WTC11 (cell line): ENCODE measurements around the gene METRNL. TPM values are rescaled to one million over a fixed set of nuclear protein-coding genes. Genes with fewer than 3 reads are reported as not detected.
A peak's percentile ranks its signal among the peaks of the same experiment; 100 is the strongest.

Experiments
- ATAC-seq: fragments of 200-7000 bp; cut with Tn5 transposase; 2 replicates; pipeline ENCODE4 v1.10.0; 2021; ENCODE audit warnings: mild to moderate bottlenecking, moderate library complexity
- CTCF ChIA-PET: fragments of 300-600 bp; sonication (Branson Sonifier 250); formaldehyde crosslinking; loops from one replicate; lab custom pipeline; 2021; ENCODE audit warnings: antibody characterized with exemption; lab: Charles Lee
- POLR2A ChIA-PET: fragments of 350-600 bp; sonication (Branson Sonifier 250); formaldehyde crosslinking; loops from one replicate; lab custom pipeline; 2021; ENCODE audit warnings: antibody characterized with exemption; lab: Charles Lee
- DNase-seq: peaks from one replicate; pipeline ENCODE4 v3.0.0; 2021; ENCODE audit warnings: low spot score
- H3K27ac Mint-ChIP-seq: 2 replicates; pipeline ENCODE4 v1.8.0; 2021; ENCODE audit warnings: mixed read lengths
- H3K27me3 Mint-ChIP-seq: 2 replicates; pipeline ENCODE4 v1.8.0; 2021; ENCODE audit warnings: low read depth, mild to moderate bottlenecking, moderate library complexity, mixed read lengths
- H3K36me3 Mint-ChIP-seq: 2 replicates; pipeline ENCODE4 v1.8.0; 2021; ENCODE audit warnings: mixed read lengths
- H3K4me1 Mint-ChIP-seq: 2 replicates; pipeline ENCODE4 v1.8.0; 2022; ENCODE audit warnings: mixed read lengths
- H3K4me3 Mint-ChIP-seq: 2 replicates; pipeline ENCODE4 v1.8.0; 2021; ENCODE audit warnings: mild to moderate bottlenecking, moderate library complexity, mixed read lengths
- H3K9me3 Mint-ChIP-seq: 2 replicates; pipeline ENCODE4 v1.8.0; 2021; ENCODE audit warnings: mixed read lengths
- ARID4B ChIP-seq: sonication (generic); formaldehyde crosslinking; IDR thresholded peaks from 2 replicates; pipeline ENCODE4 v1.8.0; 2023; ENCODE audit warnings: missing genetic modification reagents, mild to moderate bottlenecking, borderline replicate concordance
- ATF1 ChIP-seq: sonication (generic); formaldehyde crosslinking; IDR thresholded peaks from 2 replicates; pipeline ENCODE4 v1.8.1; 2023; ENCODE audit warnings: mild to moderate bottlenecking, moderate library complexity, missing genetic modification reagents
- CTCF ChIP-seq: fragments of 200-600 bp; IDR thresholded peaks from 2 replicates; pipeline ENCODE4 v1.8.0; 2022; ENCODE audit warnings: antibody characterized with exemption
- E2F5 ChIP-seq: sonication (generic); formaldehyde crosslinking; IDR thresholded peaks from 2 replicates; pipeline ENCODE4 v1.8.1; 2022; ENCODE audit warnings: mild to moderate bottlenecking, moderate library complexity, missing genetic modification reagents
- ETV6 ChIP-seq: sonication (generic); formaldehyde crosslinking; IDR thresholded peaks from 2 replicates; pipeline ENCODE4 v1.8.1; 2022; ENCODE audit warnings: mild to moderate bottlenecking, missing genetic modification reagents
- GTF2I ChIP-seq: fragments of 250-450 bp; sonication (Bioruptor Pico); conservative IDR thresholded peaks from 2 replicates; pipeline ENCODE4 v1.4.0; 2021; ENCODE audit warnings: mild to moderate bottlenecking
- IRF2 ChIP-seq: sonication (generic); formaldehyde crosslinking; IDR thresholded peaks from 2 replicates; pipeline ENCODE4 v1.8.0; 2022; ENCODE audit warnings: low read depth, missing genetic modification reagents, borderline replicate concordance
- JAZF1 ChIP-seq: fragments of 250-450 bp; sonication (Bioruptor Pico); IDR thresholded peaks from 2 replicates; pipeline ENCODE4 v1.9.0; 2021; ENCODE audit warnings: moderate library complexity, mild to moderate bottlenecking, inconsistent platforms
- MLX ChIP-seq: sonication (generic); formaldehyde crosslinking; IDR thresholded peaks from 2 replicates; pipeline ENCODE4 v1.8.1; 2023; ENCODE audit warnings: mild to moderate bottlenecking, missing genetic modification reagents, moderate library complexity
- NR3C1 ChIP-seq: sonication (generic); formaldehyde crosslinking; conservative IDR thresholded peaks from 2 replicates; pipeline ENCODE4 v1.8.1; 2023; ENCODE audit warnings: low read depth, mild to moderate bottlenecking, missing genetic modification reagents
- RORB ChIP-seq: fragments of 250-450 bp; sonication (Bioruptor Pico); IDR thresholded peaks from 2 replicates; pipeline ENCODE4 v1.9.0; 2021; ENCODE audit warnings: mild to moderate bottlenecking
- ZNF138 ChIP-seq: sonication (generic); formaldehyde crosslinking; conservative IDR thresholded peaks from 2 replicates; pipeline ENCODE4 v1.8.1; 2022; ENCODE audit warnings: mild to moderate bottlenecking, moderate library complexity, missing genetic modification reagents
- ZNF532 ChIP-seq: fragments of 250-450 bp; sonication (Bioruptor Pico); IDR thresholded peaks from 2 replicates; pipeline ENCODE4 v1.9.0; 2021; ENCODE audit warnings: mild to moderate bottlenecking, borderline replicate concordance
- total RNA-seq: library from RNA; stranded (reverse); gene quantifications from 3 replicates; pipeline ENCODE4 v1.2.3, GENCODE V29; 2021
- TF ChIP-seq, protein P1 (sequence below): sonication (generic); formaldehyde crosslinking; IDR thresholded peaks from 2 replicates; pipeline ENCODE4 v1.8.0; 2023; ENCODE audit warnings: missing genetic modification reagents
- TF ChIP-seq, protein P2 (sequence below): sonication (generic); formaldehyde crosslinking; IDR thresholded peaks from 2 replicates; pipeline ENCODE4 v1.8.0; 2022; ENCODE audit warnings: mild to moderate bottlenecking, missing genetic modification reagents
- TF ChIP-seq, protein P3 (sequence below): sonication (generic); formaldehyde crosslinking; IDR thresholded peaks from 2 replicates; pipeline ENCODE4 v1.8.1; 2022; ENCODE audit warnings: mild to moderate bottlenecking, missing genetic modification reagents, moderate library complexity, borderline replicate concordance

METRNL gene
- total RNA-seq, 1 experiment from 2014 or later = 27.7 TPM

DNA sequence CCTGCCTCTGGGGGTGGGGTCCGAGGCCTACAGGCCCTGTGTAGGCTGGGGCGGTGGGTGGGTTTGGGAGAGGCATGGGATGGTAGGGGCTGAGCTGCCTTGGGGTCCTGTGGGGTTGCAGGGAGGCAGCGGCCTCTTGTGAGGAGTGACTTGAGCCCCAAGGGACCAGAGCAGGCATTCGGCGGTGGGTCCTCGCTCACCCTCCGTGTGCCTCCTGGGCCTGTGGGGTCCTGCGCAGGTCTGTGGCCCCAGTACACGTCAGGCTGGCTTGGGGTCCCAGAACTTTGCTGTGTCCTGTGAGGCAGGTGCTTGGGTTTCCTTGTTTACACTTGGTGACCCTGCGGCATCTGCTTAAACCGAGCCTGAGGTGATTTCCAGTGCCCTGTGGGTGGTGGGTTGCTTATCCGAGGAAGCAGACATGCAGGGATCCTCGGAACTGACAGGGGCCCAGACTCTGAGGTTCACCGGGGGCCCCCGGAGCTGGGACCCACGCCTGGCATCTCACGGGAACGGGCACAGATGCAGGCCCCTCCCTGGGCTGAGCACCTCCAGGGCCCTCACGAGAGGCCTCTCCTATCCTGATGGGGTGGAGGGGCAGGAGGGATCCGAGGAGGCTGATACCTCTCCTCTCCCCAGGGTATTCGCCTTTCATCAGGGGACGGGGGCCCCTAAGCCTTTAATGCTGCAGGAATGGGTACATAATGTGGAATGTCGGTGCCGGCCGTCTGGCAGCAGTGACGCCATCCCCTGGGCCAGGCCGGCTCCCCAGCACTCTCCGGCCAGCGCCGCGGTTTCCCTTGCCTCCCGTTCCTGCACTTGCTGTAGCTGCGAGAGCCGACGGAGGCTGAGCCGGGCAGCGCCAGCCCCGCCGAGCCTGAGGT, 7.7 kb downstream of the METRNL start (continued):
- no peak for TF ChIP-seq ZNF532 (CRISPR knock-in tag)
- no peak for TF ChIP-seq CTCF
- no peak for TF ChIP-seq NR3C1 (CRISPR knock-in tag)
- TF ChIP-seq RORB (CRISPR knock-in tag) = no peak
- TF ChIP-seq ZNF138 (CRISPR knock-in tag) = no peak
- no peak for TF ChIP-seq JAZF1 (CRISPR knock-in tag)
- no peak for TF ChIP-seq GTF2I
- TF ChIP-seq, protein P1, sequence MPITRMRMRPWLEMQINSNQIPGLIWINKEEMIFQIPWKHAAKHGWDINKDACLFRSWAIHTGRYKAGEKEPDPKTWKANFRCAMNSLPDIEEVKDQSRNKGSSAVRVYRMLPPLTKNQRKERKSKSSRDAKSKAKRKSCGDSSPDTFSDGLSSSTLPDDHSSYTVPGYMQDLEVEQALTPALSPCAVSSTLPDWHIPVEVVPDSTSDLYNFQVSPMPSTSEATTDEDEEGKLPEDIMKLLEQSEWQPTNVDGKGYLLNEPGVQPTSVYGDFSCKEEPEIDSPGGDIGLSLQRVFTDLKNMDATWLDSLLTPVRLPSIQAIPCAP (CRISPR knock-in tag) = no peak
- no peak for TF ChIP-seq MLX (CRISPR knock-in tag)
- TF ChIP-seq, all 79 proteins: peak for 0

- Mint-ChIP-seq H3K4me3 (no peak overlapping the region), H3K36me3 (peaks cover 5% of the 10 kb centered on the region; the same call in 1 of the 2 replicates), H3K27ac (peak overlapping the region; percentile 68; the same call in 1 of the 2 replicates), H3K27me3 (no peaks in the 10 kb centered on the region; the same call in 1 of the 2 replicates), H3K4me1 (peaks cover 43% of the 10 kb centered on the region), H3K9me3 (no peaks in the 10 kb centered on the region)
- POLR2A ChIA-PET = no interaction called here
- ATAC-seq = no peak
- CTCF ChIA-PET = no interaction called here
- no peak for DNase-seq
- TF ChIP-seq IRF2 (CRISPR knock-in tag) = no peak
- TF ChIP-seq, protein P2, sequence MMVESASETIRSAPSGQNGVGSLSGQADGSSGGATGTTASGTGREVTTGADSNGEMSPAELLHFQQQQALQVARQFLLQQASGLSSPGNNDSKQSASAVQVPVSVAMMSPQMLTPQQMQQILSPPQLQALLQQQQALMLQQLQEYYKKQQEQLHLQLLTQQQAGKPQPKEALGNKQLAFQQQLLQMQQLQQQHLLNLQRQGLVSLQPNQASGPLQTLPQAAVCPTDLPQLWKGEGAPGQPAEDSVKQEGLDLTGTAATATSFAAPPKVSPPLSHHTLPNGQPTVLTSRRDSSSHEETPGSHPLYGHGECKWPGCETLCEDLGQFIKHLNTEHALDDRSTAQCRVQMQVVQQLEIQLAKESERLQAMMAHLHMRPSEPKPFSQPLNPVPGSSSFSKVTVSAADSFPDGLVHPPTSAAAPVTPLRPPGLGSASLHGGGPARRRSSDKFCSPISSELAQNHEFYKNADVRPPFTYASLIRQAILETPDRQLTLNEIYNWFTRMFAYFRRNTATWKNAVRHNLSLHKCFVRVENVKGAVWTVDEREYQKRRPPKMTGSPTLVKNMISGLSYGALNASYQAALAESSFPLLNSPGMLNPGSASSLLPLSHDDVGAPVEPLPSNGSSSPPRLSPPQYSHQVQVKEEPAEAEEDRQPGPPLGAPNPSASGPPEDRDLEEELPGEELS = no peak
- no peak for TF ChIP-seq ETV6 (CRISPR knock-in tag)
- no peak for TF ChIP-seq E2F5 (CRISPR knock-in tag)
- no peak for TF ChIP-seq ARID4B (CRISPR knock-in tag)
- no peak for TF ChIP-seq ATF1
- TF ChIP-seq, protein P3, sequence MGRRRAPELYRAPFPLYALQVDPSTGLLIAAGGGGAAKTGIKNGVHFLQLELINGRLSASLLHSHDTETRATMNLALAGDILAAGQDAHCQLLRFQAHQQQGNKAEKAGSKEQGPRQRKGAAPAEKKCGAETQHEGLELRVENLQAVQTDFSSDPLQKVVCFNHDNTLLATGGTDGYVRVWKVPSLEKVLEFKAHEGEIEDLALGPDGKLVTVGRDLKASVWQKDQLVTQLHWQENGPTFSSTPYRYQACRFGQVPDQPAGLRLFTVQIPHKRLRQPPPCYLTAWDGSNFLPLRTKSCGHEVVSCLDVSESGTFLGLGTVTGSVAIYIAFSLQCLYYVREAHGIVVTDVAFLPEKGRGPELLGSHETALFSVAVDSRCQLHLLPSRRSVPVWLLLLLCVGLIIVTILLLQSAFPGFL (CRISPR knock-in tag) = no peak
These were observed 8.5 kb downstream of the METRNL start for GRCh38 chr17:83087788-83088360.
